Bronchial epithelial cell (primary cell): Measurements from ENCODE around the gene PTPRN2. TPM values are rescaled to one million over a fixed set of nuclear protein-coding genes. Genes with fewer than 3 reads are reported as not detected.

ENCODE experiments used
- DNase-seq: peaks from one replicate; pipeline ENCODE4 v3.0.0-alpha.2; 2010; ENCODE audit warnings: low read depth
- FAIRE-seq: peaks from 2 replicates; lab custom pipeline; 2011; peaks lifted over from hg19 to GRCh38; lab: Jason Lieb, UNC
- H3K27me3 ChIP-seq: 2 replicates; pipeline ENCODE4 v1.5.1; 2011; ENCODE audit warnings: low read length; ENCODE audit not compliant: control insufficient read depth, insufficient read depth
- H3K36me3 ChIP-seq: 2 replicates; pipeline ENCODE4 v1.5.1; 2011; ENCODE audit warnings: low read length; ENCODE audit not compliant: control insufficient read depth, insufficient read depth
- H3K4me3 ChIP-seq: 2 replicates; pipeline ENCODE4 v1.5.1; 2011; ENCODE audit warnings: mild to moderate bottlenecking, low read depth, low read length, control low read depth
- total RNA-seq: library from RNA; depleted of rRNA; stranded (reverse); fragments of >200 nt; gene quantifications from 2 replicates; pipeline ENCODE4 v1.2.1, GENCODE V29; 2014
- TF ChIP-seq, protein P1 (sequence below): IDR thresholded peaks from 2 replicates; pipeline ENCODE4 v1.5.1; 2011; ENCODE audit warnings: mild to moderate bottlenecking, moderate library complexity, low read length, control low read depth, inconsistent platforms; ENCODE audit not compliant: insufficient read depth, severe bottlenecking

The PTPRN2 gene
- total RNA-seq, 1 donor from 2014 or later, result 1.1 TPM

DNA sequence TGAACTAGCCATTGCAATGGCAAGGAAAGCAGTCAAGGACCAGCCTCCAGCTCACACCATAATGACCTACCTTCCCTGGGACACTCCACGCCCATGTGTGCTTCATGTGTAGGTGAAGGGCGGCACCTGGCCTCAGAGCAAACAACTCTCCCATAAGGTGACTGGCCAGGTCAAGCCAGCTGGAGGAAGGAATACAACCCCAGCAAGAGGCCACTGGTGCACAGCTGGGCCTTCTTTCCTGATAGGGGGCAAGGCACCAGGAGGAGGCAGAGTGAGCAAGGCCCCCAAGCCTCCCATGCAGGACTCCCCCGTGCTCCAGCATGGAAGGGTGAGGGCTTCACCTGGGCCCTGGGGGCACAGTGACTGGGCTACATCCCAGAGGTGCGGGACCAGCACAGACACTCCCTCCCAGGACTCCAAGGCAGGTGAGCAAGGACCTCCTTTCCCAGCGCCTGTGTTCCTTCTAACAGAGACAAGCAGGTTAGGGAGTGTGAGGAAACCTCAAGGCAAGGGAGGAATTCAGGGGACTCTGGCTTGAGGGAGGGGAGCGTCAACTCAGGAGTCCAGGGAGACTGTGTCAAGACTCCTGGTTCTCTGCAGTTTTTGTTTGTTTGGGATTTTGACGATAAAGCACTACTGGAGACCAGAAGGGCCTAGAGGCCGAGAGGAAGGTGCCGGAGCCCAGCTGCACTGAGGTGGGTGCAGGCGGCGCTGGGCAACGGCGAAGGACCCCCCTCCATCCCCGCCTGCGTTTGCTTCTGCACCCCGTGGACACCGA is 1.7 kb downstream of the PTPRN2 start:
- H3K36me3 ChIP-seq, result no peaks in the 10 kb centered on the region
- peaks cover 6% of the 10 kb centered on the region for H3K27me3 ChIP-seq
- no peak for DNase-seq
- no peak overlapping the region for H3K4me3 ChIP-seq
- FAIRE-seq, result no peak
- TF ChIP-seq, protein P1, sequence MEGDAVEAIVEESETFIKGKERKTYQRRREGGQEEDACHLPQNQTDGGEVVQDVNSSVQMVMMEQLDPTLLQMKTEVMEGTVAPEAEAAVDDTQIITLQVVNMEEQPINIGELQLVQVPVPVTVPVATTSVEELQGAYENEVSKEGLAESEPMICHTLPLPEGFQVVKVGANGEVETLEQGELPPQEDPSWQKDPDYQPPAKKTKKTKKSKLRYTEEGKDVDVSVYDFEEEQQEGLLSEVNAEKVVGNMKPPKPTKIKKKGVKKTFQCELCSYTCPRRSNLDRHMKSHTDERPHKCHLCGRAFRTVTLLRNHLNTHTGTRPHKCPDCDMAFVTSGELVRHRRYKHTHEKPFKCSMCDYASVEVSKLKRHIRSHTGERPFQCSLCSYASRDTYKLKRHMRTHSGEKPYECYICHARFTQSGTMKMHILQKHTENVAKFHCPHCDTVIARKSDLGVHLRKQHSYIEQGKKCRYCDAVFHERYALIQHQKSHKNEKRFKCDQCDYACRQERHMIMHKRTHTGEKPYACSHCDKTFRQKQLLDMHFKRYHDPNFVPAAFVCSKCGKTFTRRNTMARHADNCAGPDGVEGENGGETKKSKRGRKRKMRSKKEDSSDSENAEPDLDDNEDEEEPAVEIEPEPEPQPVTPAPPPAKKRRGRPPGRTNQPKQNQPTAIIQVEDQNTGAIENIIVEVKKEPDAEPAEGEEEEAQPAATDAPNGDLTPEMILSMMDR, result no peak

DNA sequence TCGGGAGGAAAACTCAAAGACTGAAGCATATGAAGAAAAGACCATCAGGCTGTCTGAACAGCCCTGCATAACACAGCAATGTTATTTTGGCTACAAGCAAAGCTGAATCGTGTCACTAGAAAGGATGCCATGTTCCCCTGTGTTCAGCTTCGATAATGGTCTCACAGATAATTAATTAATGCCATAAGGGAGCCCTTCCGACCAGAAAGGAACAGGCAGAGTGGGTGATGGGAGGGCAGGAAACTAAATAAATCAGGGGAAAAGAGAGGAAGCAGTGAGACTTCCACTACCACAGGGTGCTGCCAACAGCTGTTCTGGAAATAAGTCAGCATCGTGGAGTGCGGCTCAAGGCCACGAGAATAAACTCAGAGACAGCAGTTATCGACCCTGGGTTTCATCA is 3.2 kb downstream of the PTPRN2 start:
- TF ChIP-seq, protein P1, result no peak
- FAIRE-seq (no peak), DNase-seq (no peak)
- H3K36me3 ChIP-seq, result no peaks in the 10 kb centered on the region
- H3K27me3 ChIP-seq, result peaks cover 6% of the 10 kb centered on the region
- no peak overlapping the region for H3K4me3 ChIP-seq

DNA sequence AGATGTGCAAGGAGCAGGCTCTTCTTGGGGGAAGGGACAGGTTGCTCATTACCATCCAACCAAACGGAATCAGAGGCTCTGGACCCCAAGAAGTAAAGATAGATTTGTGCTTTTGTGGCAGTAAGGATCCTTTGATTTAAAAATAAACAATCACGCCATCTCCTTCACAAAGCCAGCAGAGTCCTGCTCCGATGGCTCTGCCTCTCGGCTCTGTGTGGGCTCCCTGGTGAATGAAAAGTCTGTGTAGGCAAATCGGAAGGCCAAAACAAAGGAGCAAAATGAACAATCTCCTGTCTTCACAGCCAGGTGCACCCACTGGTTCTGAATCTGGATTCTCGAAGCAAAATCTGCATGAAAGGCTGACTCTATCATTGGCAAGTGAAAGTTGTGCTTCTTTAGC is 3.8 kb downstream of the PTPRN2 start:
- Histone ChIP-seq H3K4me3 (no peak overlapping the region), H3K36me3 (no peaks in the 10 kb centered on the region), H3K27me3 (peaks cover 6% of the 10 kb centered on the region)
- DNase-seq (no peak), FAIRE-seq (no peak)
- TF ChIP-seq, protein P1, result no peak

DNA sequence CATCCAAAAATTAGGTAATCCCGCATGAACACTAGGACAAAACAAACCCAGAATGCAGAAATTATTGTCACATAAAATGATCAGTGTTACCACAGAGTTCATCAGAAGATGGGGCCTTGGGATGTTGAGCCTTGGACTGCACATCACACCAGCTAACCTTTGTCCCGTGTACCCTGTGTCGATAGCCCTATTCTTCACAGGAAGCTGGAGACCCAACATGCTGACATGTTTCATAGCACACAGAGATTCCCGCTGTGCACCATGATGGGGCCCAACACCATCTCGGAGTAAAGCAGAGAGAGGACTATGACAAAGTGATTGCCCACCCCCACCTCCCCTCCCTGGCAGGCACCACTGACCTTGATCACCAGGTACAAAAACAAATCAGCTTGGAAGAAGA is 4.5 kb downstream of the PTPRN2 start:
- peaks cover 6% of the 10 kb centered on the region for H3K27me3 ChIP-seq
- TF ChIP-seq, protein P1, result no peak

DNA sequence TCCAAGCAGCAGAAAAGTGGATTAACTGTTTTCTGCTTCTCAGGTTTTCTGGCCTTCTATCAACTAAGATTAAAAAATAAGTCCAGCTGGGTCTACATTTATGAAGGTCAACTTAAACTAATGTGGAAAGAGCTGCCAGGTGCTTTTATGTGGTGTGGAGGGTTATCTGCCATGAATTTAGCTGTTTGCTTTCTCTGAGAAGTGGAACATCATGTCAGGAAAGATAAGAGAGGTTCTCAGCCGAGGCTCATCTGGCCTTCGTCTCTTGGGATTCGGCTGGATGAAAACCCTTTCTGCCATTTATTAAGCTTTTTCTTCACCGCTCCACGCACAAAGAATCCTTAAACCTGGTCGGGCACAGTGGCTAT is 5.5 kb downstream of the PTPRN2 start:
- TF ChIP-seq, protein P1, result no peak
- no peaks in the 10 kb centered on the region for H3K36me3 ChIP-seq
- no peak for DNase-seq
- FAIRE-seq, result no peak
- no peak overlapping the region for H3K4me3 ChIP-seq
- H3K27me3 ChIP-seq, result peaks cover 6% of the 10 kb centered on the region

More for the DNA sequence above, 4.5 kb downstream of the PTPRN2 start:
- Histone ChIP-seq H3K36me3 (no peaks in the 10 kb centered on the region), H3K4me3 (no peak overlapping the region)
- no peak for FAIRE-seq
- no peak for DNase-seq
